ENCODE data around the gene CLN6. TPM values are rescaled to one million over a fixed set of nuclear protein-coding genes. Genes with fewer than 3 reads are reported as not detected.

CLN6 gene
- total RNA-seq, 1 experiment from 2014 or later, result 71.9 TPM

DNA sequence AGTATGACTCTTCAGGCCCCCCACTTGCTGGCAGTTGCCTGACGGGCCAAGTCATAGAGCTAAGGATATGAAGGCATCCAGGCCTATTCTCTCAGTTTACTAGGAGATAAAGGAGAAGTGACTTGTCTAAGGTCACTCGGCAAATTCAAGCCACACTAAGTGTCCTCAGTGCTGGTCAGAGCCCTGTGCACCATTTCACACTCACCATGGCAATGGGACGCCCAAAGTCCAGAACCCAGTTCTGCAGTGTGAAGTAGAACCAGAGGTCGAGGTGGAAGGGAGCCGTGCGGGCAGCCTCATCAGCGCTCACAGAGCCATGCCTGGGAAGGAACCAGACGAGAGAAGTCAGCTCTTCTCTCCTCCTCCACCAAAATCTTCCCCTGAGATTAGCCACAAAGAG lies 11.2 kb downstream of the CLN6 start:
- Histone ChIP-seq H3K18ac (ENCODE audit: insufficient read length, low read depth, low read length) (no peak overlapping the region), H3K4ac (ENCODE audit: low read depth, low read length) (no peak overlapping the region), H3K23me2 (ENCODE audit: insufficient read length, low read depth, low read length, poor library complexity, severe bottlenecking) (no peaks in the 10 kb centered on the region), H3K14ac (ENCODE audit: insufficient read depth, low read length) (no peak overlapping the region), H4K20me1 (ENCODE audit: control insufficient read depth, insufficient read depth, insufficient read length) (no peaks in the 10 kb centered on the region), H3K9me3 (ENCODE audit: control insufficient read depth, low read depth, low read length) (no peaks in the 10 kb centered on the region), H4K5ac (ENCODE audit: insufficient read length, low read depth, low read length) (no peak overlapping the region), H3K9ac (ENCODE audit: extremely low read depth, insufficient read length, low read length) (no peak overlapping the region), H3K27ac (ENCODE audit: insufficient read length, low read depth, low read length) (no peak overlapping the region), H3K4me1 (ENCODE audit: insufficient read depth, low read length) (no peaks in the 10 kb centered on the region), H3K79me2 (ENCODE audit: insufficient read depth, low read length) (peaks cover 10% of the 10 kb centered on the region; the same call in 1 of the 2 replicates), H2BK20ac (ENCODE audit: low read depth, low read length, poor library complexity, severe bottlenecking) (no peak overlapping the region), H4K8ac (replicated peaks; ENCODE audit: insufficient read length, low read depth, low read length) (no peak overlapping the region), H2BK120ac (ENCODE audit: low read depth, low read length, poor library complexity, severe bottlenecking) (no peak overlapping the region), H2BK15ac (ENCODE audit: low read depth, low read length) (no peak overlapping the region), H2AK5ac (ENCODE audit: insufficient read length, low read length) (no peak overlapping the region), H2AFZ (ENCODE audit: low read length) (no peak overlapping the region), H3K56ac (ENCODE audit: insufficient read length, low read depth, low read length) (no peak overlapping the region), H4K91ac (ENCODE audit: insufficient read length, low read depth, low read length) (no peak overlapping the region), H3K79me1 (ENCODE audit: insufficient read depth, low read depth, low read length, poor library complexity, severe bottlenecking) (peaks cover 17% of the 10 kb centered on the region), H3K23ac (ENCODE audit: insufficient read length, low read depth, low read length) (no peak overlapping the region), H3K27me3 (ENCODE audit: insufficient read depth, low read length) (no peaks in the 10 kb centered on the region), H2BK12ac (ENCODE audit: insufficient read length, low read depth, low read length) (no peak overlapping the region), H2BK5ac (ENCODE audit: insufficient read length, low read length) (no peak overlapping the region), H3K4me2 (ENCODE audit: insufficient read depth, insufficient read length, low read length) (no peak overlapping the region), H3T11ph (ENCODE audit: low read length) (no peak overlapping the region)
- no CpG with 5 or more reads among the region's 8 CpGs for WGBS (ENCODE audit: extremely low coverage, insufficient read length, low lambda C conversion rate)
- H3K4me1 Mint-ChIP-seq, result no peaks in the 10 kb centered on the region
- TF ChIP-seq, protein P1, sequence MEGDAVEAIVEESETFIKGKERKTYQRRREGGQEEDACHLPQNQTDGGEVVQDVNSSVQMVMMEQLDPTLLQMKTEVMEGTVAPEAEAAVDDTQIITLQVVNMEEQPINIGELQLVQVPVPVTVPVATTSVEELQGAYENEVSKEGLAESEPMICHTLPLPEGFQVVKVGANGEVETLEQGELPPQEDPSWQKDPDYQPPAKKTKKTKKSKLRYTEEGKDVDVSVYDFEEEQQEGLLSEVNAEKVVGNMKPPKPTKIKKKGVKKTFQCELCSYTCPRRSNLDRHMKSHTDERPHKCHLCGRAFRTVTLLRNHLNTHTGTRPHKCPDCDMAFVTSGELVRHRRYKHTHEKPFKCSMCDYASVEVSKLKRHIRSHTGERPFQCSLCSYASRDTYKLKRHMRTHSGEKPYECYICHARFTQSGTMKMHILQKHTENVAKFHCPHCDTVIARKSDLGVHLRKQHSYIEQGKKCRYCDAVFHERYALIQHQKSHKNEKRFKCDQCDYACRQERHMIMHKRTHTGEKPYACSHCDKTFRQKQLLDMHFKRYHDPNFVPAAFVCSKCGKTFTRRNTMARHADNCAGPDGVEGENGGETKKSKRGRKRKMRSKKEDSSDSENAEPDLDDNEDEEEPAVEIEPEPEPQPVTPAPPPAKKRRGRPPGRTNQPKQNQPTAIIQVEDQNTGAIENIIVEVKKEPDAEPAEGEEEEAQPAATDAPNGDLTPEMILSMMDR (conservative IDR thresholded peaks at IDR 0.05), result no peak
- H3K4me3 Mint-ChIP-seq, result no peak overlapping the region
- no peak overlapping the region for H3K27ac Mint-ChIP-seq
- H3K36me3 Mint-ChIP-seq (ENCODE audit: insufficient read depth in 1 of 3, low read depth in 3 of 3), result peaks cover 31 to 62% (median 59%) of the 10 kb centered on the region in 3 experiments
- H3K9me3 Mint-ChIP-seq, result peaks cover 9 to 17% of the 10 kb centered on the region in 2 experiments
- no peaks in the 10 kb centered on the region for H3K27me3 Mint-ChIP-seq (ENCODE audit: low read depth)
- DNase-seq, result peak; percentile 8

Data from H9 (cell line).